TTC549 (cell line): ENCODE data around the gene ASTN1.

Experiments
- FAIRE-seq: peaks from 2 replicates; lab custom pipeline; 2012; peaks lifted over from hg19 to GRCh38; lab: Jason Lieb, UNC

Gene ASTN1

DNA sequence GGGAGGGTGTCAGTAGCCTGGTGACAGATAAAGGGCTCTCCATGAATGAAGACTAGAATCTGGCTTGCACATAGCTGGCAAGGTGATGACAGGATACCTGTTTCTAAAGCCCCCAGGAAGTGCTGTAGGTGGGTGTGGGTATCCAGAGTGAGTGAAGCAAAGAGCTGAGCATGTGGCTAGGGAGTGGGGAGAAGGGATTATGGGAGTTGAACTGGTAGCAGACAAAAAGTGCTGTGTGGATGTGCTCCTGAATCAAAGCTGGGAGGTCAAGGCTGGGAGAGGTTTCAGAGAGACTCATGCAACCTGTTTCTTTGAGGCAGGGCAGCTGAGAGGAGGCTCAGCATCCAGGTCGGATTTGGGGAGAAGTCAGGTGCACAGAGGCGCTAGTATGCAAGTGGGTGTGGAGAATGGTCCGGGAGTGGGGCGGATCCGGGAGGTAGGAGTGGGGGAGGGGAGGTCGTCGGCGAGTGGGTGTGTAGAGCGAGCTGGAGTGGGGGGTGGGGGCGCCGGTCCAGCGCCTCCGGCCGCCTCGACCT, 600 bp downstream of the ASTN1 start:
- FAIRE-seq, result no peak

- FAIRE-seq, result no peak
Measured at GRCh38 chr1:177162243-177162642, 2.3 kb downstream of the ASTN1 start.

- FAIRE-seq, result no peak
Measured at GRCh38 chr1:177146499-177146898, 18.0 kb downstream of the ASTN1 start.

DNA sequence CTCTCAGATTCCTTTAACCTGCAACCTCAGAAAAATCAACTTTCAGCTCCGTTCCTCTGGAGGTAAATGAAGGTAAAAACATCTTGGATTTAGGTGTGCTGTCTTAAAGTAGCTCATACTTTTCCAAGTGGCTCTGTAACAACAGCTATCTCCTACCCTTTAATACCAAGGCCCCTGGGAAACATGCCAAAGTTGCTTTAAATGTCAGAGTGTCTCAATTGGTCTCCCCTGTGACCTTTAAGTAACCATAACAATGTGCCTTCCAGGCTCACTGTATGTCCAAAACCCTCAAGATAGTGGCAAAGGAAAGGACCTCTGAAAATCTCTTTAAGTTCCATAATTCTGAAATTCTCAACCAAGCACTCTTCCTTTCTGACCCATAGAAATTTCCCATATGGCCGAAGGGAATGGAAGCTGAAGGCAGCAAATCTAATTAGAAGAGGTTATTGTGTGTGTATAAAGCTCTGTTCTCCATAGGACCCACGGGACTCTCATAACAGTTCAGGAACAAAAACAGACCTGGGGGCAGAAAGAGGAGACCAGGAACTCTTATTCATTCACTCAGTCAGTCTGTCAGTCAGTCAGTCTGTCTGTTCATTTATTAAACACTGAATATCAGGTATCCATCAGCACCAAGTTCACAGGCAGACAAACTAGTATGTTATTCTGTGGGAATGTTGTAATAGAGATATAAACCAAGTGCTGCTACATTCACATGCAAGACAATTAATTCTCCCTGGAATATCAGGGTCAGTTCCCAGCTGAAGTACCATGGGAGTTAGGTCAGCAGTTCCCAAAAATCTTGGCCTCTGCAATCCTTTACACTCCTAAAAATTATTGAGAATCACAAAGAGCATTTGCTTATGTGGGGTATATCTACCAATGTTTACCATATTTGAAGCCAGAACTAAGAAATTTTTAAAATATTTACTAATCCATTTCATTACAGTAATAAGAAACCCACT, 19.1 kb downstream of the ASTN1 start:
- FAIRE-seq, result no peak

DNA sequence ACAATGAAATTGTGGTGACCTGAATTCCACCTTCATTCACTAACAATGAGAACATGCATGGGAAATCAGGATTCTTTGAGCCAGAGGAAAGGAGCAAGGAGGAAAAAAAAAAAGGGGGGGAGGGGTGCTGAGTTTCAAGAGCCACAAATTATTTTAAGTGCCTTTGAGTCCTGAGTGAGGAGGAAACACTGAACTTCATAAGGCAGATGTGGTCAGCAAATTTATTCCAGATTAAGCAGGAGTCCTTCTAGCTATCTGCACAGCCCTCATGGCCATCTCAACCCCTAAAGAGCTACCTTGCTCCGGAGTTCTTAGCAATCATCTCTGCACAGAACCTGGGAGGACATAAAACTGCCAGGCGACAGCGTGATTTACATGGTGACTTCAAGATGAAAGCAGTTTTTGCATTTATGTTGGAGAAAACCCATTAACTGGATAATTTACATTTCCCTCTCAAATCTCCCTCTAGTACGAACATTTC, 21.7 kb downstream of the ASTN1 start:
- FAIRE-seq, result no peak

- FAIRE-seq, result no peak
Measured at GRCh38 chr1:177142010-177142409, 22.5 kb downstream of the ASTN1 start.

GRCh38 chr1:177138347-177138746, 26.2 kb downstream of the ASTN1 start:
- FAIRE-seq, result no peak

GRCh38 chr1:177137814-177138213, 26.7 kb downstream of the ASTN1 start:
- FAIRE-seq, result no peak

- no peak for FAIRE-seq
Measured at GRCh38 chr1:177135250-177135649, 29.3 kb downstream of the ASTN1 start.

DNA sequence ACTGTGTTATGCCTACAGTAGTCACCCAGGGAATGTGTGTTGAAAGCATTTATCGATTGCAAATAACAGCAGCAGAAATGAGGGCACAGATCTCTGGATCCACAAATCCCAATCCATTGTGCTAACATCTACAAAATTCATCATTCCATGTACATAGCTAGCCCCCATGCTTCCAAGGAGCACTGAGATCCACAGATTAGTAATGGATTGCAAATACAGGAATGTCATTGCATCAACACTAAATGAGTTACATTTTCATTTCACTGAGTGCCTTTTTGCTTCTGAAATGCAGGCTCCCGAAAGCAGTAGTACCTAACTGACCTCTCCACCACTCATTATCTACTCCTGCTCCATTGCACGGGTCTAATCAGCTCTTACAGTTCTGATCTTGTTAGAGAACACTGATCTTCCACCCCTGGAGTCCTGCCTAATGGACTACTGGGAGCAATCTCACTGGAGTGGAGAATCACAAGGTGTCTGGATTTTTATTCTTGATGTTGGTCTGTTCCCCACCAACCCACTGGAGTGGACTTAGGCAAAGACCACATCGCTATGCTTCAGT, 30.5 kb downstream of the ASTN1 start:
- no peak for FAIRE-seq

DNA sequence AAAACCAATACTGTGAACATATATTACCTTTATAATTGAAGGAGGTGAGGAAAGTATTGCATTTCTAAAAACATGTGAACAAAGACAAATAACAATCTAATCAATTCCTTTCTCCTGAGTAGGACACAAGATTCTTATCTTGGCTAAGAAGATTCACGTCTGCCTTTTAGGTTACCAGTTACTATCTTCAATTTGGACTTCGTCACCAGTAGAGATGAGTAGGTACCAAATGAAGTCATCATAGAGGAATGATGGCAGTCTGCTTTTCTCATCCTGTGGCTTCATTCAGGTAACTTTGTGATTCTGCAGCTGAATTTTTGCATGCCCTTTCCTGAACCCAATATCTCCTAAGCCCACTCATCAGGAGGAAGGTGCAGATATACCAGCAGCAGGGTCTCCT, 32.4 kb downstream of the ASTN1 start:
- FAIRE-seq, result no peak

GRCh38 chr1:177131723-177132122, 32.8 kb downstream of the ASTN1 start:
- no peak for FAIRE-seq

DNA sequence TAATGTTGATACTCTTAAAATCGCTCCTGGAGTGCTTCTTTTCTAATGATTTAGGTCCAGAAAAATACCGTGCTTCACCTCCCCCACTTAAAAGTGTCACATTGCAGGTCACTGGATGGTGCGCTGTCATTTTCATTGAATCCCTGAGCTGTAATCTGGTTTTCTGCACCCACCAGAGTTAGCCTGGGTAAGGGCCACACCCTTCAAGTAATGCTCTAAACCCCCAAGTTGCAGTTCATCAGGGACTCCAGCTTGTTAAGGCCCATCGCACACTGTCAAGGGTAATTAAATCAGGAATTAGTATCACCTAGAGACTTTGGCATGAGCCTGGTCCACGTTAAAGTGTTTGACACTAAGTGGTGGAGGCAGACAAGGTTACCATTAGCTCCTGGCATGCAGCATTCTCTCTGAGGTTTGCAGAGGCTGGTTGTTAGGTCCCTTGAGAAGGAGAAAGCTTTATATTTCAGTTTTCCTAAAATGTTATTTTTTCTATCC, 34.0 kb downstream of the ASTN1 start:
- FAIRE-seq, result no peak

GRCh38 chr1:177128665-177129281, 35.7 kb downstream of the ASTN1 start:
- no peak for FAIRE-seq

GRCh38 chr1:177126267-177126666, 38.2 kb downstream of the ASTN1 start:
- FAIRE-seq, result no peak

DNA sequence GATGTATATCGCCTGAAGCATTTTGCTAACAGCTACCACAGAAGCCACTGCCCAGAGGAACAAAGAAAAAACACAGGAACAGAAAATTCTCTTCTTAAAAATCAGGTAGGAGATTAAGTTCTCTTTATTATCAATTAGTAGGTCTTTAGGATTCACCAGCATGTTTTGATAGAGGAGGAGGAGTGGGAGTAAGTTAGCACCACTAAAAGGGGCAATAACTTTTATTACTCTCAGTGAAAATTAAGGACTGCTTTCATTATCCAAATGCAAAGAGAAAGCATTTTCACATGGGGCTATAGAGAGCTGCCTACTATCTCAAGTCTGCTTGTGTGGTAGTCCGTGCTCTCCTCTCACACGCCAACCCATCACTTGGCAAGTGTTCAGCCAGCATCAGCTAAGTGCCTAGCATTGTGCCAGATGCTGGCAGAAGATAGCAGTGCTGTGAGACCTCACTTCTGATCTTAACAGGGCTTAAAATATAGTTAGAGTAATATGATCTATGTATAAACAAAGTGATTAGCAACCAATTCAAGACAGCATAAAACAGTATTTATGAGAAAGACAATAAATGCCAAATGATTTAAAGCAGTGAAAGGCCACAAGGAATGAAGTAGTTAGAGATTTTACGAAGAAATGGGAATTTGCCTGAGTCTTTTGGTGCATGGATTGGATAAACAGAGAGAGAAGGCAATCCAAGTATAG, 39.8 kb downstream of the ASTN1 start:
- FAIRE-seq, result no peak

- no peak for FAIRE-seq
Measured at GRCh38 chr1:177122461-177123251, 41.9 kb downstream of the ASTN1 start.

GRCh38 chr1:177119311-177119710, 45.2 kb downstream of the ASTN1 start:
- no peak for FAIRE-seq

GRCh38 chr1:177118901-177119300, 45.6 kb downstream of the ASTN1 start:
- FAIRE-seq, result no peak

- FAIRE-seq, result no peak
Measured at GRCh38 chr1:177116941-177117340, 47.6 kb downstream of the ASTN1 start.
